Heart left ventricle (tissue), 16 donors: ENCODE results near the gene SGSM2. TPM values are rescaled to one million over a fixed set of nuclear protein-coding genes. Genes with fewer than 3 reads are reported as not detected.

ENCODE experiments used
- ATAC-seq, 4 donors: fragments of 200-7000 bp; cut with Tn5 transposase; one replicate each; pipeline ENCODE4 v1.9.1; 2020 to 2022; ENCODE audit warnings: moderate library complexity in 4 of 4, mild to moderate bottlenecking in 3 of 4, moderate number of reproducible peaks in 1 of 4
- DNase-seq, 5 donors: peaks; one replicate each; pipeline ENCODE4 v3.0.0-alpha.2; 2020
- H3K27ac ChIP-seq, 12 donors: fragments of 200-600 bp; sonication (generic) in 4 of 12; one replicate each; pipeline versions ENCODE4 v1.5.0 to v1.8.0; 2016 to 2022; ENCODE audit warnings: mild to moderate bottlenecking in 2 of 12
- H3K27me3 ChIP-seq, 9 donors: fragments of 200-600 bp; sonication (generic) in 2 of 9; one replicate each; pipeline versions ENCODE4 v1.5.1 to v1.8.0; 2016 to 2022; ENCODE audit warnings: mild to moderate bottlenecking in 3 of 9
- H3K36me3 ChIP-seq, 9 donors: fragments of 200-600 bp; sonication (generic) in 2 of 9; one replicate each; pipeline versions ENCODE4 v1.5.0 to v1.8.0; 2018 to 2022; ENCODE audit warnings: mild to moderate bottlenecking in 2 of 9
- H3K4me1 ChIP-seq, 12 donors: fragments of 200-600 bp; sonication (generic) in 4 of 12; one replicate each; pipeline versions ENCODE4 v1.5.0 to v1.8.0; 2016 to 2022; ENCODE audit warnings: mild to moderate bottlenecking in 3 of 12
- H3K4me3 ChIP-seq, 12 donors: fragments of 200-600 bp; sonication (generic) in 4 of 12; one replicate each; pipeline versions ENCODE4 v1.5.0 to v1.8.0; 2017 to 2022; ENCODE audit warnings: mild to moderate bottlenecking in 9 of 12, moderate library complexity in 4 of 12
- H3K9me3 ChIP-seq, 12 donors: fragments of 200-600 bp; sonication (generic) in 4 of 12; one replicate each; pipeline versions ENCODE4 v1.5.0 to v1.8.0; 2016 to 2022; ENCODE audit warnings: mild to moderate bottlenecking in 1 of 12
- POLR2A ChIP-seq, 2 donors: fragments of 450-650 bp; IDR thresholded peaks; one replicate each; pipeline ENCODE4 v1.6.1; 2017; ENCODE audit warnings: antibody characterized with exemption in 2 of 2, mild to moderate bottlenecking in 2 of 2, moderate library complexity in 2 of 2
- whole genome bisulfite sequencing, 4 donors: extraction: QIAGEN DNeasy Blood & Tissue Kit in 2 of 4; methylation state at CpG; one replicate each; pipeline versions ENCODE4 v1.1.5 to v1.1.7; 2013 to 2018; 5-methylcytosine and 5-hydroxymethylcytosine counted together
- intact Hi-C, 10 donors: fragments of 100-400 bp; cut with DNase I; formaldehyde crosslinking; loops; one replicate each; pipeline versions ENCODE4 v1.11.1 to v1.14.2; 2022
- polyA plus RNA-seq, 2 donors: library from polyadenylated mRNA; stranded (reverse); fragments of 200-250 nt; gene quantifications; one replicate each; pipeline ENCODE4 v1.2.3, GENCODE V29; 2013
- total RNA-seq, 9 donors: library from RNA; depleted of rRNA in 2 of 9; stranded (reverse); fragments of >200 nt in 2 of 9; fragmentation: NEBNext Ultra II Directional in 3 of 9; extraction: Animal tissue kit (Norgen Biotek cat#: 25700) in 3 of 9; gene quantifications; one replicate each; pipeline versions ENCODE4 v1.1.0 to v1.2.4, GENCODE V29; 2016 to 2023
- TF ChIP-seq, protein P1 (sequence below), 12 donors: fragments of 200-600 bp; sonication (generic) in 4 of 12; IDR thresholded peaks; one replicate each; pipeline versions ENCODE4 v1.5.0 to v1.8.0; 2018 to 2022; ENCODE audit warnings: antibody characterized with exemption in 12 of 12, mild to moderate bottlenecking in 5 of 12
- donor health status: ischemic (EF 13 %, LVEDD 7.1; RV severe dilation, severe dysfunction).
- donor health status: healthy with polysubstance abuse.
- donor health status: DM: no; HTN: yes; CAD: no.
- donor health status: DM: no; HTN: no; CAD: no.
- donor health status: ischemic (EF 25% LVEDD 6.9; RV normal size, moderate dysfunction).
- donor health status: ischemic (EF 25% LVEDD 5.7; RV mildly dilated, moderate dysfunction).
- donor health status: healthy.
- donor health status: DM: yes; HTN: yes; CAD: no.
- donor health status: ischemic (EF 35%, LVEDD 5.7; RV mildly dilated, moderate dysfunction).
- donor health status: nonischemic (EF 11% LVEDD 7.7; RV severe dilation, severe dysfunction).
- donor health status: DM: yes; HTN: yes; CAD: no.
- donor health status: PGD.
- donor health status: ischemic (EF 29% LVEDD 5.4; RV normal size, mild dysfunction).
- donor health status: nonischemic (EF 23%, LVEDD 6.1; RV moderate dilation, normal function).

SGSM2 gene
- total and polyA plus RNA-seq, 11 donors = 17.0 to 35.1 (median 22.3) TPM

DNA sequence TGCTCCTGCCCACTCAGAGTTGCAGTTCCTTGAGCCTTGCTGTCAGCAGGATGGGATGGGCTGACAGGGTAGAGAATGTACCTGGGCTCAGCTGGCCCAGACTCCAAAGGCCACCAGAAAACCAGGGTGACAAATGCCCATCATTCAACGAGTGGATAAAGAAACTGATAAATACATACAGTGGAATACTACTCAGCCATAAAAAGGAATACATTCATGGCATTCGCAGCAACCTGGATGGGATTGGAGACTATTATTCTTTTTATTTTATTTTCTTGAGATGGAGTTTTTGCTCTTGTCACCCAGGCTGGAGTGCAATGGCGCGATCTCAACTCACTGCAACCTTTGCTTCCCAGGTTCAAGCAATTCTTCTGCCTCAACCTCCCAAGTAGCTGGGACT lies 19.9 kb downstream of the SGSM2 start:
- H3K4me1 ChIP-seq = peaks cover 0 to 11% (median 0%) of the 10 kb centered on the region in 12 donors
- no peaks in the 10 kb centered on the region for H3K27me3 ChIP-seq
- no peaks in the 10 kb centered on the region for H3K9me3 ChIP-seq
- DNase-seq (no peak), ATAC-seq (no peak)
- WGBS, 4 donors = 96 to 99% (median 97%) methylated on average over 4 of the region's 4 CpGs
- intact Hi-C loops = no loop called here
- H3K36me3 ChIP-seq = peaks cover 0 to 15% (median 5%) of the 10 kb centered on the region in 9 donors
- TF ChIP-seq POLR2A (IDR thresholded peaks at IDR 0.05) = no peak
- TF ChIP-seq, protein P1, sequence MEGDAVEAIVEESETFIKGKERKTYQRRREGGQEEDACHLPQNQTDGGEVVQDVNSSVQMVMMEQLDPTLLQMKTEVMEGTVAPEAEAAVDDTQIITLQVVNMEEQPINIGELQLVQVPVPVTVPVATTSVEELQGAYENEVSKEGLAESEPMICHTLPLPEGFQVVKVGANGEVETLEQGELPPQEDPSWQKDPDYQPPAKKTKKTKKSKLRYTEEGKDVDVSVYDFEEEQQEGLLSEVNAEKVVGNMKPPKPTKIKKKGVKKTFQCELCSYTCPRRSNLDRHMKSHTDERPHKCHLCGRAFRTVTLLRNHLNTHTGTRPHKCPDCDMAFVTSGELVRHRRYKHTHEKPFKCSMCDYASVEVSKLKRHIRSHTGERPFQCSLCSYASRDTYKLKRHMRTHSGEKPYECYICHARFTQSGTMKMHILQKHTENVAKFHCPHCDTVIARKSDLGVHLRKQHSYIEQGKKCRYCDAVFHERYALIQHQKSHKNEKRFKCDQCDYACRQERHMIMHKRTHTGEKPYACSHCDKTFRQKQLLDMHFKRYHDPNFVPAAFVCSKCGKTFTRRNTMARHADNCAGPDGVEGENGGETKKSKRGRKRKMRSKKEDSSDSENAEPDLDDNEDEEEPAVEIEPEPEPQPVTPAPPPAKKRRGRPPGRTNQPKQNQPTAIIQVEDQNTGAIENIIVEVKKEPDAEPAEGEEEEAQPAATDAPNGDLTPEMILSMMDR (IDR thresholded peaks at IDR 0.05) = no peak
- H3K27ac ChIP-seq = no peak overlapping the region
- H3K4me3 ChIP-seq = no peak overlapping the region

DNA sequence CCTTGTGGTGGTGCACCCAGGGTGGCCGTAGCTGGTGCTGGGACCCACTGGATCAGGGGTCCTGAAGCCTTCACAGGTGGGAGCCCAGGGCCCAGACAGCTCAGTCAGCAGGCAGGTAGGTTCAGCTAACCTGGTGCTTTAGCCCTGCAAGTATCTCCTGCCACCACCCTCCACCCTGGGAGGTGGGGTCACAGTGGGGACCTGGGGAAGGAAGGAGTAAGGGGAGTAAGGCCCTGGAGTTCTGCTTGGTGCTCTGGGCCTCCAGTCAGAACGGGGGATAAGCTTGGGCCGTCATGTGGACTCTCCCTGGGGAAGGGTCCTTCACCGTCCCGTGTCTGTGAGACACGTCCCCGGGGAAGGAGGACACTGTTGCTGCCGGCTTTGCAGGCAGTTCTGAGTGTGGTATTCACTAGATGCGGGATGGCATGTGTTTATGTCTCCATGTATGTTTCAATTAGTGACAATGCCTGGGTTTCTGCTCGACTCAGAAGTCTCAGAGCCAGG lies 20.7 kb downstream of the SGSM2 start:
- intact Hi-C loops = no loop called here
- H3K9me3 ChIP-seq = no peaks in the 10 kb centered on the region
- H3K4me3 ChIP-seq = no peak overlapping the region
- H3K4me1 ChIP-seq = peaks cover 0 to 11% (median 0%) of the 10 kb centered on the region in 12 donors
- no peaks in the 10 kb centered on the region for H3K27me3 ChIP-seq
- TF ChIP-seq, protein P1 (IDR thresholded peaks at IDR 0.05) = no peak
- no peak for TF ChIP-seq POLR2A (IDR thresholded peaks at IDR 0.05)
- DNase-seq (no peak), ATAC-seq (no peak)
- WGBS, 4 donors = 90 to 94% (median 90%) methylated on average over 9 to 10 of the region's 10 CpGs
- peaks cover 0 to 21% (median 7%) of the 10 kb centered on the region in 9 donors for H3K36me3 ChIP-seq
- H3K27ac ChIP-seq = no peak overlapping the region

GRCh38 chr17:2361010-2361760 lies 23.9 kb downstream of the SGSM2 start:
- no peaks in the 10 kb centered on the region for H3K9me3 ChIP-seq
- peaks cover 0 to 50% (median 14%) of the 10 kb centered on the region in 9 donors for H3K36me3 ChIP-seq
- 72 to 79% (median 78%) methylated on average over 21 of the region's 21 CpGs for WGBS, 4 donors
- intact Hi-C loops = no loop called here
- ATAC-seq (no peak), DNase-seq (peak in 1 of 5 donors; percentile 44)
- H3K4me3 ChIP-seq = no peak overlapping the region
- H3K4me1 ChIP-seq = peaks cover 0 to 33% (median 14%) of the 10 kb centered on the region in 12 donors
- H3K27me3 ChIP-seq = no peaks in the 10 kb centered on the region
- no peak for TF ChIP-seq POLR2A (IDR thresholded peaks at IDR 0.05)
- TF ChIP-seq, protein P1 (IDR thresholded peaks at IDR 0.05) = no peak
- no peak overlapping the region for H3K27ac ChIP-seq

- H3K27me3 ChIP-seq = no peaks in the 10 kb centered on the region
- DNase-seq (peak in 1 of 5 donors; percentile 58), ATAC-seq (no peak)
- no peak overlapping the region for H3K4me3 ChIP-seq
- intact Hi-C loops = no loop called here
- TF ChIP-seq, protein P1 (IDR thresholded peaks at IDR 0.05) = no peak
- TF ChIP-seq POLR2A (IDR thresholded peaks at IDR 0.05) = no peak
- H3K9me3 ChIP-seq = no peaks in the 10 kb centered on the region
- WGBS, 4 donors = 96 to 99% (median 97%) methylated on average over 18 to 20 of the region's 20 CpGs
- H3K4me1 ChIP-seq = peaks cover 0 to 33% (median 14%) of the 10 kb centered on the region in 12 donors
- H3K36me3 ChIP-seq = peaks cover 0 to 58% (median 21%) of the 10 kb centered on the region in 9 donors
- no peak overlapping the region for H3K27ac ChIP-seq
These were observed 24.7 kb downstream of the SGSM2 start for GRCh38 chr17:2362016-2362415.
